ENCODE data around the gene ATAD3B. TPM values are rescaled to one million over a fixed set of nuclear protein-coding genes. Genes with fewer than 3 reads are reported as not detected.
"Not testable (repeated sequence)": the region's sequence is repeated elsewhere in the genome, so short reads cannot be mapped to it uniquely, and the experiment has no call there.

Gene ATAD3B
- total and polyA plus RNA-seq, 10 of the 15 experiments (the other 5 are each of a cell fraction or from before 2014, with no cell fraction given) = 0.03 to 38.8 (median 23.8) TPM

GRCh38 chr1:1491601-1492000 lies 20.0 kb downstream of the ATAD3B start (continued):
- TF ChIP-seq IKZF2 (IDR thresholded peaks at IDR 0.05) (no peak), E2F4 (IDR thresholded peaks at IDR 0.05; ENCODE audit: low read depth, low read length) (no peak), GABPA (IDR thresholded peaks at IDR 0.05; ENCODE audit: low read depth) (no peak), IKZF1 (conservative IDR thresholded peaks at IDR 0.05) (no peak), YBX1 (IDR thresholded peaks at IDR 0.05) (no peak)

GRCh38 chr1:1494311-1494710 lies 22.7 kb downstream of the ATAD3B start:
- H3K4me3 ChIP-seq; BruUV-seq (replicated peaks); H4K20me1 ChIP-seq (ENCODE audit: control insufficient read depth, insufficient read depth); intact Hi-C loops (cut with micrococcal nuclease; ENCODE audit: unreplicated experiment); H3K9me3 ChIP-seq (replicated peaks; ENCODE audit: control insufficient read depth, insufficient read depth, low read length); H3K4me2 ChIP-seq (ENCODE audit: control insufficient read depth, insufficient read depth); H3K27me3 ChIP-seq (replicated peaks in 1 of 2; ENCODE audit: control insufficient read depth in 2 of 2, insufficient read depth in 2 of 2, low read length in 1 of 2); SMC1A ChIA-PET (ENCODE audit: uncharacterized antibody, unreplicated experiment); ATAC-seq; H2AFZ ChIP-seq (ENCODE audit: control insufficient read depth, low read depth, low read length); H3K79me2 ChIP-seq (ENCODE audit: control insufficient read depth, insufficient read depth, low read length); POLR2A ChIA-PET; FAIRE-seq; H3K9ac ChIP-seq (ENCODE audit: control insufficient read depth, insufficient read depth, low read length); DNase-seq (ENCODE audit: low read depth, low spot score); H3K4me1 ChIP-seq (ENCODE audit: control insufficient read depth, insufficient read depth, low read length); H3K27ac ChIP-seq (ENCODE audit: control insufficient read depth, insufficient read depth); RAD21 ChIA-PET (ENCODE audit: unreplicated experiment); CTCF ChIA-PET; in situ Hi-C loops (cut with MboI): not testable (repeated sequence)
- WGBS (ENCODE audit: insufficient coverage, insufficient replicate concordance, low lambda C conversion rate, missing lambda C conversion rate) = 99% methylated on average over 22 of the region's 22 CpGs
- peaks cover 6 to 15% of the 10 kb centered on the region in 2 experiments; a peak in 3 of 4 replicates for H3K36me3 ChIP-seq (ENCODE audit: control insufficient read depth in 2 of 2, insufficient read depth in 2 of 2, low read length in 1 of 2)

DNA sequence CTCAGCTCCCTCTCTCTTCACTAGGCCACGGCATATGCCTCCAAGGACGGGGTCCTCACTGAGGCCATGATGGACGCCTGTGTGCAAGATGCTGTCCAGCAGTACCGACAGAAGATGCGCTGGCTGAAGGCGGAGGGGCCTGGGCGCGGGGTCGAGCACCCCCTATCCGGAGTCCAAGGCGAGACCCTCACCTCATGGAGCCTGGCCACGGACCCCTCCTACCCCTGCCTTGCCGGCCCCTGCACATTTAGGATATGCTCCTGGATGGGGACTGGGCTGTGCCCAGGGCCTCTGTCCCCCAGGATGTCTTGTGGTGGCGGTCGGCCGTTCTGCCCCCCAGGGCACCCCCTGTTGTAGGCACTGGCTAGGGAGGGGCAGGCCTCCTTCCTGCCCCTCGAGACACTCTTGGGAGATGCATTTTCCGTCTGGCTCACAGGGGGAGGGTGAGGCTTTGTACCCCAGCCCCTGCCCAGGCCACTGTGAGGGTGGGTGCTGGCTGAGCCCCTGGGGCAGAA lies 24.0 kb downstream of the ATAD3B start:
- intact Hi-C loops (cut with micrococcal nuclease; ENCODE audit: unreplicated experiment); BruUV-seq (replicated peaks); SMC1A ChIA-PET (ENCODE audit: uncharacterized antibody, unreplicated experiment); H3K27ac ChIP-seq (ENCODE audit: control insufficient read depth, insufficient read depth); H3K9me3 ChIP-seq (replicated peaks; ENCODE audit: control insufficient read depth, insufficient read depth, low read length); H3K27me3 ChIP-seq (replicated peaks in 1 of 2; ENCODE audit: control insufficient read depth in 2 of 2, insufficient read depth in 2 of 2, low read length in 1 of 2); H3K4me3 ChIP-seq; CTCF ChIA-PET; H3K4me1 ChIP-seq (ENCODE audit: control insufficient read depth, insufficient read depth, low read length); H3K4me2 ChIP-seq (ENCODE audit: control insufficient read depth, insufficient read depth); H3K79me2 ChIP-seq (ENCODE audit: control insufficient read depth, insufficient read depth, low read length); H4K20me1 ChIP-seq (ENCODE audit: control insufficient read depth, insufficient read depth); H2AFZ ChIP-seq (ENCODE audit: control insufficient read depth, low read depth, low read length); POLR2A ChIA-PET; in situ Hi-C loops (cut with MboI); H3K9ac ChIP-seq (ENCODE audit: control insufficient read depth, insufficient read depth, low read length); FAIRE-seq; RAD21 ChIA-PET (ENCODE audit: unreplicated experiment); DNase-seq (ENCODE audit: low read depth, low spot score); ATAC-seq: not testable (repeated sequence)
- 91% methylated on average over 18 of the region's 18 CpGs for WGBS (ENCODE audit: insufficient coverage, insufficient replicate concordance, low lambda C conversion rate, missing lambda C conversion rate)
- H3K36me3 ChIP-seq (ENCODE audit: control insufficient read depth in 2 of 2, insufficient read depth in 2 of 2, low read length in 1 of 2) = peaks cover 6 to 10% of the 10 kb centered on the region in 2 experiments; a peak in 3 of 4 replicates
